ENCODE results near the gene E2F8.

Gene E2F8

GRCh38 chr11:19193916-19194315, 46.8 kb downstream of the E2F8 start:
- no peak overlapping the region for H2BK5ac ChIP-seq (ENCODE audit: low read depth, low read length, poor library complexity, severe bottlenecking)
- H3K27me3 ChIP-seq (ENCODE audit: control insufficient read depth in 1 of 2, insufficient read depth in 1 of 2, low read length in 2 of 2) = peaks cover 4 to 30% of the 10 kb centered on the region in 2 experiments
- H3K4me3 ChIP-seq (ENCODE audit: insufficient read depth in 1 of 2, low read depth in 1 of 2, low read length in 2 of 2) = no peak overlapping the region
- no peak overlapping the region for H2BK12ac ChIP-seq (ENCODE audit: low read length in 2 of 2)
- no peak overlapping the region for H4K91ac ChIP-seq (ENCODE audit: low read length)
- no peak overlapping the region for H2AFZ ChIP-seq (ENCODE audit: low read depth, low read length)
- 100% methylated on average over 1 of the region's 2 CpGs for WGBS
- H3K36me3 ChIP-seq (ENCODE audit: control insufficient read depth in 1 of 2, insufficient read depth in 2 of 2, low read depth in 1 of 2, low read length in 2 of 2) = no peaks in the 10 kb centered on the region
- no peaks in the 10 kb centered on the region for H3K79me1 ChIP-seq (replicated peaks; ENCODE audit: low read length, poor library complexity, severe bottlenecking)
- no peak overlapping the region for H2BK120ac ChIP-seq (ENCODE audit: low read depth, low read length)
- no peak overlapping the region for H4K8ac ChIP-seq (ENCODE audit: low read length)
- H3K9ac ChIP-seq (ENCODE audit: low read length) = no peak overlapping the region
- no peak overlapping the region for H3K4ac ChIP-seq (ENCODE audit: low read depth in 1 of 2, low read length in 2 of 2)
- DNase-seq = peak; percentile 26
- H3K27ac ChIP-seq (ENCODE audit: low read length, poor library complexity, severe bottlenecking) = no peak overlapping the region
- H2BK15ac ChIP-seq (ENCODE audit: low read depth, poor library complexity, severe bottlenecking) = no peak overlapping the region
- no peak overlapping the region for H3K18ac ChIP-seq (ENCODE audit: low read depth in 1 of 2, low read length in 2 of 2)
- no peak overlapping the region for H3K4me2 ChIP-seq (ENCODE audit: low read length, poor library complexity, severe bottlenecking)
- no peaks in the 10 kb centered on the region for H3K4me1 ChIP-seq (ENCODE audit: control insufficient read depth, insufficient read depth, low read depth, low read length)
- no peak overlapping the region for H2AK5ac ChIP-seq (ENCODE audit: low read length, severe bottlenecking)
- H3K14ac ChIP-seq (ENCODE audit: low read length in 2 of 2) = no peak overlapping the region
- no peak overlapping the region for H3K23ac ChIP-seq (ENCODE audit: low read length in 2 of 2)
- H3K9me3 ChIP-seq (ENCODE audit: control insufficient read depth, low read length) = no peaks in the 10 kb centered on the region

GRCh38 chr11:19191530-19192169, 49.1 kb downstream of the E2F8 start:
- no peak overlapping the region for H2AFZ ChIP-seq (ENCODE audit: low read depth, low read length)
- H3K9ac ChIP-seq (ENCODE audit: low read length) = no peak overlapping the region
- no peak overlapping the region for H2BK12ac ChIP-seq (ENCODE audit: low read length in 2 of 2)
- H2BK15ac ChIP-seq (ENCODE audit: low read depth, poor library complexity, severe bottlenecking) = no peak overlapping the region
- H4K8ac ChIP-seq (ENCODE audit: low read length) = no peak overlapping the region
- no peaks in the 10 kb centered on the region for H3K36me3 ChIP-seq (ENCODE audit: control insufficient read depth in 1 of 2, insufficient read depth in 2 of 2, low read depth in 1 of 2, low read length in 2 of 2)
- H3K27me3 ChIP-seq (ENCODE audit: control insufficient read depth in 1 of 2, insufficient read depth in 1 of 2, low read length in 2 of 2) = peaks cover 0 to 17% of the 10 kb centered on the region in 2 experiments
- no peak overlapping the region for H2BK5ac ChIP-seq (ENCODE audit: low read depth, low read length, poor library complexity, severe bottlenecking)
- H3K18ac ChIP-seq (ENCODE audit: low read depth in 1 of 2, low read length in 2 of 2) = no peak overlapping the region
- no peaks in the 10 kb centered on the region for H3K4me1 ChIP-seq (ENCODE audit: control insufficient read depth, insufficient read depth, low read depth, low read length)
- H3K4me3 ChIP-seq (ENCODE audit: insufficient read depth in 1 of 2, low read depth in 1 of 2, low read length in 2 of 2) = no peak overlapping the region
- H3K27ac ChIP-seq (ENCODE audit: low read length, poor library complexity, severe bottlenecking) = no peak overlapping the region
- 83% methylated on average over 7 of the region's 7 CpGs for WGBS
- no peak overlapping the region for H3K14ac ChIP-seq (ENCODE audit: low read length in 2 of 2)
- no peak overlapping the region for H3K4me2 ChIP-seq (ENCODE audit: low read length, poor library complexity, severe bottlenecking)
- H3K23ac ChIP-seq (ENCODE audit: low read length in 2 of 2) = no peak overlapping the region
- DNase-seq = peak; percentile 8
- no peaks in the 10 kb centered on the region for H3K79me1 ChIP-seq (replicated peaks; ENCODE audit: low read length, poor library complexity, severe bottlenecking)
- H4K91ac ChIP-seq (ENCODE audit: low read length) = no peak overlapping the region
- no peaks in the 10 kb centered on the region for H3K9me3 ChIP-seq (ENCODE audit: control insufficient read depth, low read length)
- H3K4ac ChIP-seq (ENCODE audit: low read depth in 1 of 2, low read length in 2 of 2) = no peak overlapping the region
- no peak overlapping the region for H2BK120ac ChIP-seq (ENCODE audit: low read depth, low read length)
- H2AK5ac ChIP-seq (ENCODE audit: low read length, severe bottlenecking) = no peak overlapping the region

GRCh38 chr11:19187833-19188258, 52.9 kb downstream of the E2F8 start:
- Histone ChIP-seq H2BK5ac (ENCODE audit: low read depth, low read length, poor library complexity, severe bottlenecking) (no peak overlapping the region), H2BK15ac (ENCODE audit: low read depth, poor library complexity, severe bottlenecking) (no peak overlapping the region), H3K14ac (ENCODE audit: low read length in 2 of 2) (no peak overlapping the region), H3K4ac (ENCODE audit: low read depth in 1 of 2, low read length in 2 of 2) (no peak overlapping the region), H3K18ac (ENCODE audit: low read depth in 1 of 2, low read length in 2 of 2) (no peak overlapping the region), H3K23ac (ENCODE audit: low read length in 2 of 2) (no peak overlapping the region), H4K91ac (ENCODE audit: low read length) (no peak overlapping the region), H3K36me3 (ENCODE audit: control insufficient read depth in 1 of 2, insufficient read depth in 2 of 2, low read depth in 1 of 2, low read length in 2 of 2) (no peaks in the 10 kb centered on the region), H4K8ac (ENCODE audit: low read length) (peak overlapping the region; percentile 51), H3K4me1 (ENCODE audit: control insufficient read depth, insufficient read depth, low read depth, low read length) (no peaks in the 10 kb centered on the region), H3K9ac (ENCODE audit: low read length) (no peak overlapping the region), H2BK120ac (ENCODE audit: low read depth, low read length) (no peak overlapping the region), H2BK12ac (ENCODE audit: low read length in 2 of 2) (no peak overlapping the region), H3K4me3 (ENCODE audit: insufficient read depth in 1 of 2, low read depth in 1 of 2, low read length in 2 of 2) (no peak overlapping the region), H3K27me3 (ENCODE audit: control insufficient read depth in 1 of 2, insufficient read depth in 1 of 2, low read length in 2 of 2) (peaks cover 0 to 9% of the 10 kb centered on the region in 2 experiments), H3K79me1 (replicated peaks; ENCODE audit: low read length, poor library complexity, severe bottlenecking) (no peaks in the 10 kb centered on the region), H3K4me2 (ENCODE audit: low read length, poor library complexity, severe bottlenecking) (no peak overlapping the region), H2AK5ac (ENCODE audit: low read length, severe bottlenecking) (no peak overlapping the region), H3K9me3 (ENCODE audit: control insufficient read depth, low read length) (no peaks in the 10 kb centered on the region), H2AFZ (ENCODE audit: low read depth, low read length) (no peak overlapping the region), H3K27ac (ENCODE audit: low read length, poor library complexity, severe bottlenecking) (no peak overlapping the region)
- 96% methylated on average over 9 of the region's 9 CpGs for WGBS
- DNase-seq = no peak

DNA sequence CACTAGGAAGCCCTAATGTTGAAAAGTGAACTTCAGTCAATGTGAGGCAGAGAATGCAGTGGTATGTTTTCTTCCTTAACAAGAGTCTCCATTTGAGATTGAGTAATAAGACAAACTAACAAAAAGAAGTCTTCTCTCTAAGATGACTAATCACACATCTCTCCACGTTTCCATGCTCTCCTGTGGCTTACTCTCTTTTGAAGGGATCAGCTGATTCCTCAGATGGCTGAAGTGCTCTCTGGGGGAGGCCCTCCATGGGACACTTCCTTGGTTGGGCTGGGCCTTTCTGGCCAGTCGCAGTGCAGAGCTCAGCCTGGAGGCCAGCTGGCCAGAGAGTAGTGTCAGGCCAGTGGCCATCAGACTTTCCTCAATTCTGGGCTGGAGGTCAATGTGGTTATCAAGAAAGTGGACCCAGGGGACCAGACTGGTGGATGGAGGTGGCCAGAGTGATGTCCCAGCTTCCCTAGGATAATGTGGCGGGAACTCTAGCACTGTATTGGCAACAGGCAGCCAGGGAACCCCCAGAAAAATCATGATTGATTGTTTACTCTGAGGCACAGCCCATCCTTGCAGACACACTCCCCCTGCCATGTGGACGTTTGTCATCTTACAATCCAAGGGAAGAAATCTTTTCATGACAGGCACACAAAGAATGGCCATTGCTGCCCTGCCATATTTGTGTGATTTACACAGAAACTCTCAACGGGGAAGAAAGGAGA, 53.5 kb downstream of the E2F8 start:
- Histone ChIP-seq H2AK5ac (ENCODE audit: low read length, severe bottlenecking) (no peak overlapping the region), H3K4me2 (ENCODE audit: low read length, poor library complexity, severe bottlenecking) (no peak overlapping the region), H2BK120ac (ENCODE audit: low read depth, low read length) (no peak overlapping the region), H3K27me3 (ENCODE audit: control insufficient read depth in 1 of 2, insufficient read depth in 1 of 2, low read length in 2 of 2) (peaks cover 0 to 3% of the 10 kb centered on the region in 2 experiments), H3K36me3 (ENCODE audit: control insufficient read depth in 1 of 2, insufficient read depth in 2 of 2, low read depth in 1 of 2, low read length in 2 of 2) (no peaks in the 10 kb centered on the region), H3K18ac (ENCODE audit: low read depth in 1 of 2, low read length in 2 of 2) (no peak overlapping the region), H2BK5ac (ENCODE audit: low read depth, low read length, poor library complexity, severe bottlenecking) (no peak overlapping the region), H3K4me1 (ENCODE audit: control insufficient read depth, insufficient read depth, low read depth, low read length) (no peaks in the 10 kb centered on the region), H3K4me3 (ENCODE audit: insufficient read depth in 1 of 2, low read depth in 1 of 2, low read length in 2 of 2) (no peak overlapping the region), H3K9ac (ENCODE audit: low read length) (no peak overlapping the region), H2BK15ac (ENCODE audit: low read depth, poor library complexity, severe bottlenecking) (no peak overlapping the region), H2BK12ac (ENCODE audit: low read length in 2 of 2) (no peak overlapping the region), H3K9me3 (ENCODE audit: control insufficient read depth, low read length) (no peaks in the 10 kb centered on the region), H3K27ac (ENCODE audit: low read length, poor library complexity, severe bottlenecking) (no peak overlapping the region), H3K79me1 (replicated peaks; ENCODE audit: low read length, poor library complexity, severe bottlenecking) (no peaks in the 10 kb centered on the region), H3K4ac (ENCODE audit: low read depth in 1 of 2, low read length in 2 of 2) (no peak overlapping the region), H4K91ac (ENCODE audit: low read length) (no peak overlapping the region), H4K8ac (ENCODE audit: low read length) (no peak overlapping the region), H3K14ac (ENCODE audit: low read length in 2 of 2) (no peak overlapping the region), H3K23ac (ENCODE audit: low read length in 2 of 2) (no peak overlapping the region), H2AFZ (ENCODE audit: low read depth, low read length) (no peak overlapping the region)
- 55% methylated on average over 5 of the region's 5 CpGs for WGBS
- peak; percentile 32 for DNase-seq
